Right cardiac atrium (tissue), 5 donors: ENCODE measurements around the gene CPLX3. TPM values are rescaled to one million over a fixed set of nuclear protein-coding genes. Genes with fewer than 3 reads are reported as not detected.
A peak's percentile ranks its signal among the peaks of the same experiment; 100 is the strongest.

Source experiments
- ATAC-seq, 2 donors: fragments of 200-7000 bp; cut with Tn5 transposase; one replicate each; pipeline versions ENCODE4 v1.8.0 to v1.9.1; 2020; ENCODE audit warnings: moderate library complexity in 2 of 2, mild to moderate bottlenecking in 1 of 2
- DNase-seq, 3 donors: peaks; one replicate each; pipeline ENCODE4 v3.0.0-alpha.2; 2020
- H3K27ac ChIP-seq: one replicate; pipeline ENCODE4 v1.5.1; 2013; ENCODE audit warnings: mild to moderate bottlenecking, low read length, control low read depth, moderate library complexity
- H3K27me3 ChIP-seq: one replicate; pipeline ENCODE4 v1.6.1; 2013; ENCODE audit not compliant: control insufficient read depth, insufficient read depth
- H3K4me1 ChIP-seq: one replicate; pipeline ENCODE4 v1.6.1; 2013; ENCODE audit warnings: low read length; ENCODE audit not compliant: control insufficient read depth, insufficient read depth
- H3K4me3 ChIP-seq: one replicate; pipeline ENCODE4 v1.5.1; 2013; ENCODE audit warnings: low read length, control low read depth
- H3K9me3 ChIP-seq: one replicate; pipeline ENCODE4 v1.6.1; 2013; ENCODE audit warnings: low read length; ENCODE audit not compliant: control insufficient read depth
- WGBS: extraction: QIAGEN DNeasy Blood & Tissue Kit; methylation state at CpG from one replicate; pipeline ENCODE4 v1.1.7; 2013; 5-methylcytosine and 5-hydroxymethylcytosine counted together
- intact Hi-C, 4 donors: fragments of 100-400 bp; cut with DNase I; formaldehyde crosslinking; loops; one replicate each; pipeline versions ENCODE4 v1.11.0 to v1.14.0; 2022 to 2023
- polyA plus RNA-seq: library from polyadenylated mRNA; stranded (reverse); fragments of 200-250 nt; gene quantifications from one replicate; pipeline ENCODE4 v1.2.3, GENCODE V29; 2013
- total RNA-seq, 4 donors: library from RNA; stranded (reverse); fragmentation: NEBNext Ultra II Directional; extraction: Animal tissue kit (Norgen Biotek cat#: 25700); gene quantifications; one replicate each; pipeline ENCODE4 v1.2.1, GENCODE V29; 2021
- donor health status: healthy with polysubstance abuse.
- donor health status: DM: no; HTN: yes; CAD: no.
- donor health status: DM: no; HTN: no; CAD: no.
- donor health status: DM: no; HTN: yes; CAD: no; lungs with severe emphysema.
- donor health status: DM: yes; HTN: yes; CAD: no.

CPLX3 gene
- total and polyA plus RNA-seq, 5 donors = 13.0 to 31.0 (median 16.1) TPM

GRCh38 chr15:74789171-74789631, 37.2 kb upstream of the CPLX3 start:
- H3K4me1 ChIP-seq = peaks cover 37% of the 10 kb centered on the region
- no peak for ATAC-seq
- WGBS = 57% methylated on average over 14 of the region's 14 CpGs
- peak overlapping the region; percentile 85 for H3K27ac ChIP-seq
- intact Hi-C loops = loop anchor here in 1 of 4 donors (10.0 kb wide), 1 partner anchor 46 kb away; no protein-coding TSS in a partner anchor
- peak in 2 of 3 donors; percentile 60 to 64 for DNase-seq
- H3K27me3 ChIP-seq = no peaks in the 10 kb centered on the region
- no peak overlapping the region for H3K4me3 ChIP-seq
- no peaks in the 10 kb centered on the region for H3K9me3 ChIP-seq

- no peak for ATAC-seq
- no peaks in the 10 kb centered on the region for H3K27me3 ChIP-seq
- peak overlapping the region; percentile 85 for H3K27ac ChIP-seq
- no peak overlapping the region for H3K4me3 ChIP-seq
- peaks cover 37% of the 10 kb centered on the region for H3K4me1 ChIP-seq
- H3K9me3 ChIP-seq = no peaks in the 10 kb centered on the region
- DNase-seq = no peak
- intact Hi-C loops = loop anchor here in 1 of 4 donors (10.0 kb wide), 1 partner anchor 45 kb away; no protein-coding TSS in a partner anchor
- 29% methylated on average over 3 of the region's 3 CpGs for WGBS
These were observed 36.7 kb upstream of the CPLX3 start for GRCh38 chr15:74789741-74790079.

GRCh38 chr15:74790080-74790916, 36.1 kb upstream of the CPLX3 start:
- Histone ChIP-seq H3K4me1 (peaks cover 37% of the 10 kb centered on the region), H3K4me3 (no peak overlapping the region), H3K27me3 (no peaks in the 10 kb centered on the region), H3K9me3 (no peaks in the 10 kb centered on the region), H3K27ac (peak overlapping the region; percentile 85)
- peak; percentile 34 for ATAC-seq
- 16% methylated on average over 15 of the region's 15 CpGs for WGBS
- DNase-seq = peak; percentile 87 to 95 (median 94)
- intact Hi-C loops = no loop called here

GRCh38 chr15:74791007-74791406, 35.4 kb upstream of the CPLX3 start:
- intact Hi-C loops = no loop called here
- ATAC-seq (no peak), DNase-seq (no peak)
- Histone ChIP-seq H3K27me3 (no peaks in the 10 kb centered on the region), H3K9me3 (no peaks in the 10 kb centered on the region), H3K4me3 (no peak overlapping the region), H3K27ac (no peak overlapping the region), H3K4me1 (peaks cover 37% of the 10 kb centered on the region)
- 53% methylated on average over 1 of the region's 1 CpG for WGBS

DNA sequence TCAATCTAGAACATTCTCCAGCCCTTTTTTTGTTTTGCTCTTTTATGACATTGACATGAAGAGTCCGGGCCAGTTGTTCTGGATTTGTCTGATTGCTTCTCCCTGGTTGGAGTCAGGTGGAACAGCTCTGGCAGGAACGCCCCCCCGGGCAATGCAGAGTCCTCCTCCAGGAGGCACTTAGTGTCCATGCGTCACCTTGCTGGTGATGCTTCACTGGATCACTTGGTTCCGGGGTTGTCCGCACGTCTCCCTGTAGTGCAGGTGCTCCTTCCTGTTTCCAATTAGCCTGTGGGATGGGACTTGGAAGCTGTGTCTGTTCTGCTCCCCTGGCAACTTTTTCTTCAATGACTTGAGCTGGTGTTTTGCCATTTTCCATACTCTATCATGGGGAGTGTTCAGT, 34.8 kb upstream of the CPLX3 start:
- H3K4me3 ChIP-seq = no peak overlapping the region
- no peak for ATAC-seq
- H3K4me1 ChIP-seq = peaks cover 33% of the 10 kb centered on the region
- intact Hi-C loops = no loop called here
- peak in 1 of 3 donors; percentile 36 for DNase-seq
- H3K27ac ChIP-seq = no peak overlapping the region
- WGBS = 83% methylated on average over 7 of the region's 7 CpGs
- no peaks in the 10 kb centered on the region for H3K27me3 ChIP-seq
- no peaks in the 10 kb centered on the region for H3K9me3 ChIP-seq

- Histone ChIP-seq H3K4me3 (no peak overlapping the region), H3K27ac (no peak overlapping the region), H3K27me3 (no peaks in the 10 kb centered on the region), H3K9me3 (no peaks in the 10 kb centered on the region), H3K4me1 (peaks cover 29% of the 10 kb centered on the region)
- 62% methylated on average over 12 of the region's 12 CpGs for WGBS
- intact Hi-C loops = no loop called here
- ATAC-seq (no peak), DNase-seq (peak; percentile 53 to 73 (median 70))
These were observed 34.0 kb upstream of the CPLX3 start for GRCh38 chr15:74792227-74793016.

GRCh38 chr15:74793135-74794028, 33.0 kb upstream of the CPLX3 start:
- Histone ChIP-seq H3K9me3 (no peaks in the 10 kb centered on the region), H3K4me3 (no peak overlapping the region), H3K27me3 (no peaks in the 10 kb centered on the region), H3K27ac (no peak overlapping the region), H3K4me1 (peaks cover 21% of the 10 kb centered on the region)
- DNase-seq = peak in 2 of 3 donors; percentile 67 to 78
- WGBS = 73% methylated on average over 12 of the region's 12 CpGs
- intact Hi-C loops = no loop called here
- ATAC-seq = no peak

DNA sequence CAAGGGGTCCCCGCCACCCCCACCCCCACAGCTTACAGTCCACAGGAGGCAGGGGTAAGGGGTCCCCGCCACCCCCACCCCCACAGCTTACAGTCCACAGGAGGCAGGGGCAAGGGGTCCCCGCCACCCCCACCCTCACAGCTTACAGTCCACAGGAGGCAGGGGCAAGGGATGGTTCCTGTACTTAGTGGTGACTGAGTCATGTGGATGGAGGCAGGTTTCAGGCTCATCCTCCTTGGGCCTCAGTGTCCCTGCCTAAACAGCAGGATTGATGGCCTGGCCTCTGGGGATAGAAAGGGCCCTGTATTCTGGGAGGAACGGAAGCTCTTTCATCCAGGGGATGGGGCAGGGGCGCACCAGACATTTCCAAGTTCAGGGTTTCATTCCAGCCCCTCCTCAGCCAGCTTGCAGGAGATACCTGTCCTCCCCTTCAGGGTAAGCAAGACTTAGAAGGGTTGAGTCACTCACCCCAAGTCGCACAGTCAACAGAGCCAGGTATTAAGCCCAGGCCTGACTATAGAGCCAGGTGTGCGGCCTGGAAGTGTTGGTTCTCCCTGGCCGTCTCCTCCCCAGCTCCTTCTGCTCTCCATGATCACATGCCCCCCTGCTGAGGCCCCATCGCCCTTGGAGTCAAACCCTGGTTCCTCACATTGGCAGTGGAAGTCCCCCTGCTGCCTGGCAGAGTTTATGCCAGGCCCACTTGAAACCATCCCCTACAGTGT, 32.0 kb upstream of the CPLX3 start:
- Histone ChIP-seq H3K4me1 (peaks cover 19% of the 10 kb centered on the region), H3K27me3 (no peaks in the 10 kb centered on the region), H3K4me3 (no peak overlapping the region), H3K9me3 (no peaks in the 10 kb centered on the region), H3K27ac (no peak overlapping the region)
- ATAC-seq = no peak
- intact Hi-C loops = no loop called here
- WGBS = 86% methylated on average over 7 of the region's 9 CpGs
- no peak for DNase-seq

GRCh38 chr15:74794970-74795349, 31.5 kb upstream of the CPLX3 start:
- ATAC-seq = no peak
- peaks cover 16% of the 10 kb centered on the region for H3K4me1 ChIP-seq
- intact Hi-C loops = no loop called here

DNA sequence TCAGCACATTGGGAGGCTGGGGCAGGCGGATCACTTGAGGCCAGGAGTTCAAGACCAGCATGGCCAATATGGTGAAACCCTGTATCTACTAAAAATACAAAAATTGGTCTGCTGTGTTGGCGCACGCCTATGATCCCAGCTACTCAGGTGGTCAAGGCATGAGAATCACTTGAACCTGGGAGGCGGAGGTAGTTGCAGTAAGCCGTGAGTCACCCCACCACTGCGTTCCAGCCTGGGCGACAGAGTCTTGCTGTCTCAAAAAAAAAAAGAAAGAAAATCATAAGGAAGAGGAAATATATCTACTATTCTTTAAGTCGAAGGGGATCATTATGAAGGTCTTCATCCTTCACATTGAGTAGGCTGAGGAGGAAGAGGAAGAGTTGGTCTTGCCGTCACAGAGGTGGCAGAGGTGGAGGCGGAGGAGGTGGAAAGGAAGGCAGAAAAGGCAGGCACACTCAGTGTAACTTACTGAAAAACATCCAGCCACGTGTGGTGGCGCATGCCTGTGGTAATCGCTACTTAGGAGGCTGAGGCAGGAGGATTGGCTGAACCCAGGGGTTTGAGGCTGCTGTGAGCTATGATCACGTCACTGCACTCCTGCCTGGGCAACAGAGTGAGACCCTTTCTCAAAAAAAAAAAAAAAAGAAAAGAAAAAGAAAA, 30.3 kb upstream of the CPLX3 start:
- Histone ChIP-seq H3K4me3 (no peak overlapping the region), H3K27me3 (no peaks in the 10 kb centered on the region), H3K9me3 (no peaks in the 10 kb centered on the region), H3K4me1 (peaks cover 10% of the 10 kb centered on the region), H3K27ac (no peak overlapping the region)
- WGBS = 93% methylated on average over 14 of the region's 14 CpGs
- ATAC-seq (no peak), DNase-seq (no peak)
- intact Hi-C loops = no loop called here

More at GRCh38 chr15:74794970-74795349, 31.5 kb upstream of the CPLX3 start:
- H3K9me3 ChIP-seq = no peaks in the 10 kb centered on the region
- 87% methylated on average over 9 of the region's 9 CpGs for WGBS
- H3K27me3 ChIP-seq = no peaks in the 10 kb centered on the region
- no peak overlapping the region for H3K27ac ChIP-seq
- DNase-seq = no peak
- H3K4me3 ChIP-seq = no peak overlapping the region
